IgD-negative memory B cell (primary cell): ENCODE measurements around the gene ARMC12. TPM values are rescaled to one million over a fixed set of nuclear protein-coding genes. Genes with fewer than 3 reads are reported as not detected.

Experiments used
- H3K27ac Mint-ChIP-seq, 3 donors: one replicate each; pipeline ENCODE4 v1.8.0; 2020 to 2022; ENCODE audit warnings: mild to moderate bottlenecking in 3 of 3, mixed read lengths in 3 of 3, moderate library complexity in 1 of 3
- H3K27me3 Mint-ChIP-seq: one replicate; pipeline ENCODE4 v1.8.0; 2021; ENCODE audit warnings: mixed read lengths
- H3K36me3 Mint-ChIP-seq: one replicate; pipeline ENCODE4 v1.8.0; 2020; ENCODE audit warnings: mild to moderate bottlenecking, mixed read lengths
- H3K4me1 Mint-ChIP-seq, 3 donors: one replicate each; pipeline ENCODE4 v1.8.0; 2020 to 2022; ENCODE audit warnings: mixed read lengths in 3 of 3, mild to moderate bottlenecking in 1 of 3
- H3K4me3 Mint-ChIP-seq, 4 donors: one replicate each; pipeline ENCODE4 v1.8.0; 2020 to 2022; ENCODE audit warnings: mild to moderate bottlenecking in 4 of 4, mixed read lengths in 4 of 4, moderate library complexity in 3 of 4
- H3K9me3 Mint-ChIP-seq, 3 donors: one replicate each; pipeline ENCODE4 v1.8.0; 2020 to 2021; ENCODE audit warnings: mixed read lengths in 3 of 3, mild to moderate bottlenecking in 1 of 3
- polyA plus RNA-seq: library from polyadenylated mRNA; unstranded; fragments of 300-500 nt; fragmentation: Illumina TruSeq; gene quantifications from one replicate; pipeline ENCODE4 v1.2.3, GENCODE V29; 2021

The ARMC12 gene
- polyA plus RNA-seq, 1 donor from 2014 or later, result 0.39 TPM

DNA sequence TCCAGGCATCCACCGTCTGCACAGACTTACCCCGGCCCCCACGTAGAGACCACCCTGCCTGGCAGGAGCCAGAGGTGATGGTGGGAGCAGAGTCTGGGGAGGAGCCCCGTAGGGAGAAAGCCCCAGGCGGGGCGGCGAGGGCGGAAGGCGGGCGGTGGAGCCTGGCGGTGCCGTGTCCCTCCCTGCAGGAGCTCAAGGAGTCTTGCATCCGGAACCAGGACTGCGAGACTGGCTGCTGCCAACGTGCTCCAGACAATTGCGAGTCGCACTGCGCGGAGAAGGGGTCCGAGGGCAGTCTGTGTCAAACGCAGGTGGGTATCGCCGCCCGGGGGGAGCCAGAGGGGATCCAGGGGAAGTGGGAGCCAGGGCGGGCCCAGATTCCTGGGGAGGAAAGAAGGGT lies 50.0 kb downstream of the ARMC12 start:
- H3K4me1 Mint-ChIP-seq, result no peaks in the 10 kb centered on the region
- H3K36me3 Mint-ChIP-seq, result no peaks in the 10 kb centered on the region
- no peak overlapping the region for H3K4me3 Mint-ChIP-seq
- H3K27me3 Mint-ChIP-seq, result peaks cover 44% of the 10 kb centered on the region
- H3K9me3 Mint-ChIP-seq, result peaks cover 0 to 3% (median 0%) of the 10 kb centered on the region in 3 donors
- no peak overlapping the region for H3K27ac Mint-ChIP-seq

DNA sequence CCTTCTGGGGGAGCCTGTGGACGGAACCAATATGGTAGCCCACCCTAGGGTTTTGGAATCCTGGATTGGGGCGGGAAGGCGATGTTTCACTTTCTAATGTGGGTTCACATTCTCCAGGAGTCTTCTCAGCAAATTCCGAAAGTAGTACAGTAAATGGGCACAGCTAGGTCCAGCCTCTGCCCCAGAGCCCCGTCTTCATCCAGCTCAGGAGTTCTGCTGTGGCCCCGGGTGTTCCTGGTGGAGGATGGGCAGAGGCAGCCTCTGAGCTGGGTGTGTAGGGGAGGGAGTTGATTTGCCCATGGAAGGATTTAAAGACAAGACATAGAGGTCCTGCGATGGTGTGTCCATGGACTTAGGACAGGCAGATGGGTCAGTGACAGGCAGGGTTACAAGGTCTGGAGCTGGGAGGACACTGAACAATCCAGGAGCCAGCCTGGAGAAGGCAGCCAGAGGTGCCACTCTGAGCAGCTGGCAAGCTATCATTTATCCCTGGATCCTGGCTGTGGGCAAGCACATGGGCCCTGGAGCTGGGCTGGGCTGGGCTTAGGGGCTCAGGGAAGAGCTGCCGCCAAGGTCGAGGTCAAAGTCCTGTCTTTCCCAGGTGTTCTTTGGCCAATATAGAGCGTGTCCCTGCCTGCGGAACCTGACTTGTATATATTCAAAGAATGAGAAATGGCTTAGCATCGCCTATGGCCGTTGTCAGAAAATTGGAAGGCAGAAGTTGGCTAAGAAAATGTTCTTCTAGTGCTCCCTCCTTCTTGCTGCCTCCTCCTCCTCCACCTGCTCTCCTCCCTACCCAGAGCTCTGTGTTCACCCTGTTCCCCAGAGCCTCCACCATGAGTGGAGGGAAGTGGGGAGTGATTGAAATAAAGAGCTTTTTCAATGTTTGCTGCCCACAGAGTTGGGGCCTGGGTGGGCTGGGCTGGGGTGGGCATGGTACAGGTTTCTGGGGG lies 50.7 kb downstream of the ARMC12 start:
- Mint-ChIP-seq H3K36me3 (no peaks in the 10 kb centered on the region), H3K27me3 (peaks cover 44% of the 10 kb centered on the region)

DNA sequence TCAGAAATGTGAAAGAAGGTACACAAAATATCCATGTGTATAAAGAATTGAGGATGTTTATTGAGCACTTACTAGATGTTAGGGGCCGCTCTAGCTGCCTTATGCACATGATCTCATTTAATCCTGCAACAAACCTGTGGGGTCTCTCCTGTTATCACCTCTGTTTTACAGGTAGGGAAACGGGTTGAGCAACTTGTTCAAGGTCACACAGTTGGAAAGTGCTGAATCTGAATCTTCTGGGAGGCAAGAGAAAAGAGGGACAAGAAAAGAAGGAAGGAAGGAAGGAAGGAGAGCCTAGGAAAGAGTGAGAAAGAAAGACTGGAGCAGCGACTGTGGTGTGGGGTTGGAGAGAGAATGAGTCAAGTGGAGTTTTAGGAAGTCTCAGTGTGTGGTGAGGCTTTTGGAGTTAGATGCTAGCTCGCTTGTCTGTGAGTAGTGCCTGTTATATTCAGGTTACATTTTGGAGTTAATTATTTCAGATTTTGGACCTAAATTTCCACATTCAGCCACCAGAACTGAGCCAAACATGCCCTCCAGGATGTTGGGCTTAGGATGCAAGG lies 51.7 kb downstream of the ARMC12 start:
- H3K27me3 Mint-ChIP-seq, result peaks cover 44% of the 10 kb centered on the region
- H3K36me3 Mint-ChIP-seq, result no peaks in the 10 kb centered on the region
- H3K4me3 Mint-ChIP-seq, result no peak overlapping the region
- H3K4me1 Mint-ChIP-seq, result no peaks in the 10 kb centered on the region
- H3K9me3 Mint-ChIP-seq, result peaks cover 0 to 3% (median 0%) of the 10 kb centered on the region in 3 donors
- no peak overlapping the region for H3K27ac Mint-ChIP-seq

More for the DNA sequence above, 50.7 kb downstream of the ARMC12 start:
- no peaks in the 10 kb centered on the region for H3K4me1 Mint-ChIP-seq
- peaks cover 0 to 3% (median 0%) of the 10 kb centered on the region in 3 donors for H3K9me3 Mint-ChIP-seq
- H3K4me3 Mint-ChIP-seq, result no peak overlapping the region
- peak overlapping the region in 1 of 3 donors; percentile 43 for H3K27ac Mint-ChIP-seq

DNA sequence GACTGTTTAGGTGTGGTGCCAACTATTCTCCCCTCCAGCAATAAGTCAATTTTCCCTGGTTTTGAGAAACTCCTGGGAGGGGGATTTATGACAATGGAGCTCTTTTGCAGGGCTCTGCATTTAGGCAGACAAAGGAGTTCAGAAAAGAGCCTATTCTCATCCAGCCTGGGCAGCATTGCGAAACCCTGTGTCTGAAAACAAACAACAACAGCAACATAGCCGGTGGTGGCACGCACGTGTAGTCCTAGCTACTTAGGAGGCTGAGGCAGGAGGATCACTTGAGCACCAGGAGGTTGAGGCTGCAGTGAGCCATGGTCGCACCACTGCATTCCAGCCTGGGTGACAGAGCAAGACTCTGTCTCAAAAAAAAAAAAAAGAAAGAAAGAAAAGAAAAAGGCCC lies 53.9 kb downstream of the ARMC12 start:
- no peaks in the 10 kb centered on the region for H3K4me1 Mint-ChIP-seq
- peaks cover 36% of the 10 kb centered on the region for H3K27me3 Mint-ChIP-seq

DNA sequence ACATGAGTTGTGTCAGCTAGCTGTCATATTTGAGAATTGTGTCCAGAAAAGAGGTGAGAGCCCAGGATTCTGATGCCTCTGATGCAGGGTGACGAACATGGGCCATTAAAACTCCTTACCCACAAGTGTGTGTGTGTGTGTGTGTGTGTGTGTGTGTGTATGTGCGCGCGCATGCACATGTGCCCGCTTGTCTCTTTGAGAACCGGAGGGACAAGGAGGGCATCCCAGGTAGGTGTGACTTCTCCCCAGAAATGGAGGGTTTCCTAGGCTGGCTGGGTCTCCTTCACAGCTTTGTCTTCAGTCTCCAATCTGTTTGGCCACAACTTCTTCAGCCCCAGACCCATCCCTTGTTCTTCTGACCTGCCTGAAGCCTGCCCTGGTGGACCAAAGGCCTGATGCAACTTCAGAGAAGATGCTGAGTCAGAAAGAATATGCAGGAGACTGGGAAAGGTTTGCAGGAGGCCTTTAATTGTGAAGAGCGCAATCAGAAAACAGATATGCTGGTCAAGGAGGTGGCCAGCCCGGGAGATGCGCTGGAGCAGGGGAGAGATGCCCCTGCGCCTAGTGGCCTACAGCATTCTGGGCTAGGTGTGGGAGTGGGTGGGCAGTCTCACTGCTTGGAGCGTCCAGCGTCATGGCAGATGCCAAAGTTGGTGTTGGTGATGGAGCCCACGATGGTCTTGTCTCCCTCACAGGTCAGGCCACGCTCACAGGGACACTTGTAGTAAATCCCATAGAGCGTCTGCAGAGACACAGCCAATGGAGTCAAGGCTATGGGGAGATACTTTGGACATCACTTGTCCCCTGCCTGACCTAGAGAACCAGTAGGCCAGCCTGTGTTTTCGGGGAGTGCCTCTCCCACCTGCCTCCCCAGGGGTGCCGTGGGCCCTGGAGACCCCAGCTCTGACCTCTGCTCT lies 58.0 kb downstream of the ARMC12 start:
- no peak overlapping the region for H3K4me3 Mint-ChIP-seq
- H3K27me3 Mint-ChIP-seq, result peaks cover 17% of the 10 kb centered on the region
- no peaks in the 10 kb centered on the region for H3K4me1 Mint-ChIP-seq
- H3K9me3 Mint-ChIP-seq, result peaks cover 0 to 2% (median 0%) of the 10 kb centered on the region in 3 donors
- no peak overlapping the region for H3K27ac Mint-ChIP-seq
- no peaks in the 10 kb centered on the region for H3K36me3 Mint-ChIP-seq

More for the DNA sequence above, 53.9 kb downstream of the ARMC12 start:
- H3K4me3 Mint-ChIP-seq, result no peak overlapping the region
- no peaks in the 10 kb centered on the region for H3K36me3 Mint-ChIP-seq
- H3K27ac Mint-ChIP-seq, result no peak overlapping the region
- H3K9me3 Mint-ChIP-seq, result peaks cover 0 to 3% (median 0%) of the 10 kb centered on the region in 3 donors

DNA sequence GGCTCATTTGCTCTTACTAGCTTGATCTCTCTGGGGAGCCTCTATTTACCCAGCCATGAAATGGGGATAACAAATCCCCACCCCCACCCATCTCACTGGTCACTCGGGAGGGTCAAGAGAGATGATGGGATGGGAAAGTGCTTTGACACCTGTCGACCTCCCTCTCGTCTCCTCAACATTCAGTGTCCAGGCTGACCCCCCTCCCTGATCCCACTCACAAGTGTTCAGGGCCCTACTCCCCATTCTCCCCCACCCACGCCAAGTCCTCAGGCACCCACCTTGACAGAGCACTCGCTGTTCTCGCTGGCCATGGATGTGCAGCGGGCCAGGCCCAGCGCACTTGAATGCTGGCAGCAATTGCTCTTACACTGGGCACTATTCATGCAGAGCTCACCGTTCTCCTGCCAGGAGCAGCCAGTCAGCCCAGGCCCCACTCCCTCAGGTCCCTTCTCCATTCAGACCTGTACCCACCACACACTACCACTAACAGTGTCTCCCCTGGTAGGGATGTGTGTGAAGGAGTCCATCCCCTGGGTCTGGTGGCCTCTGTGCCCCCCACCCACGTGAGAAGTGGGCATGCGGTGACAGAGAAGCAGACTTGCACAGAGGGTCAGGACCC lies 58.7 kb downstream of the ARMC12 start:
- Mint-ChIP-seq H3K4me3 (peak overlapping the region in 1 of 4 donors; percentile 29), H3K36me3 (no peaks in the 10 kb centered on the region), H3K9me3 (no peaks in the 10 kb centered on the region), H3K27me3 (peaks cover 16% of the 10 kb centered on the region), H3K27ac (no peak overlapping the region), H3K4me1 (no peaks in the 10 kb centered on the region)

DNA sequence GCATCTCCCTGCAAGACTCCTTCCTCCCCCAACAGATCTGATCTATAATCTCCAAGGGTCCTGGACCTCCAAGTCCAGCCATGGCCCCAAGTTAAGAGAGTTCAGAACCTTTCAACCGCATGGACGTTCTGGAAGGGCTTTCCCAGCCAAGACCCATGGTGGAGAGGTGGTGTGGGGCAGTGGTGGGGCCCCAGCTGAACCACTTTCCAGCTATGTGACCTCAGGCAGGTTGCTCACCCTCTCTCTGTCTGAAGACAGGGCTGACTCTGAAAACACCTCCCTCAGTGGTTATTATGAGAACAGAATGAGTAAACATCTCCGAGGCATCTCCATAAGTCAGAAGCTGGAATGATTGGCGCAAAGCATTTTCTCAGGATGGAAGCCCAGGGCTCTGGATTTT lies 59.4 kb downstream of the ARMC12 start:
- no peaks in the 10 kb centered on the region for H3K4me1 Mint-ChIP-seq
- no peak overlapping the region for H3K4me3 Mint-ChIP-seq
- peaks cover 16% of the 10 kb centered on the region for H3K27me3 Mint-ChIP-seq
- no peaks in the 10 kb centered on the region for H3K36me3 Mint-ChIP-seq
- no peak overlapping the region for H3K27ac Mint-ChIP-seq
- no peaks in the 10 kb centered on the region for H3K9me3 Mint-ChIP-seq

DNA sequence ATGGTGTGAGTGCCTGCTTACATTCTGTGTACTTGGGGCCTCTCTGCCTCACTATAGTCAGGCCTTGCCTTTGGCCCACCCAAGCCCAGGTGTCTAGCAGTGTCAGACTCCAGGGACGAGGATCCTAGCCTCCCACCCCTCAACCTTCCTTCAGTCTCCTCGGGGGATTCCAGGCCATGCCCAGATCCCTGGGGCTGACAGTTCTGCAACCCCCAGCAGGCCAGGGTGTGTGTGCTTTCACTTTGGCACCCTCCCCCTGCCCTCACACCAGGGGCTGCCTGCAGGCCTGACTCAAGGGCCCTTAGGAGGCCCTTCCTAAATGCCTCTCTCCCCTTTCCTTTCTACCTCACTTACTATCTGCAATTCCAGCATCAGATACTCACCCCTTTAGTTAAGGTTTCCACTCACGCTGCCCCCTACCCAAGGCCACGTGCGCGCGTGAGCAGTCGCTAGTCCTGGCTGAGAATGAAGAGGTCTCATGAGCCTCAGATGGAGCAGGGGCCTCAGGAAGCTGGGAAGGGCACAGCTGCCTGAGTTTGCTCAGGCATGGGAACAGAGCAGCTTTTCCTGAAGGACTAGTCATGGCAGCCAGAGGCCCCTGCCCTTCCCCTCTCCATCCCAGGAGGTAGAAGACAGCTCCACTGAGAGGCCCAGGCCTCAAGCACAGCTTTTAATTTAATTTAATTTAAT lies 61.1 kb downstream of the ARMC12 start:
- Mint-ChIP-seq H3K4me3 (no peak overlapping the region), H3K27ac (no peak overlapping the region), H3K27me3 (peaks cover 16% of the 10 kb centered on the region), H3K36me3 (no peaks in the 10 kb centered on the region), H3K4me1 (no peaks in the 10 kb centered on the region), H3K9me3 (no peaks in the 10 kb centered on the region)

Other genes with a start within 250 kb of the ARMC12 start
- not detected for gene TEAD3, start 240.0 kb upstream of the ARMC12 start, polyA plus RNA-seq
- not detected for gene TULP1, start 224.1 kb upstream of the ARMC12 start, polyA plus RNA-seq
- gene FKBP5, start 48.1 kb upstream of the ARMC12 start, polyA plus RNA-seq, result 25.1 TPM
- not detected for gene CLPSL2, start 39.6 kb downstream of the ARMC12 start, polyA plus RNA-seq
- gene CLPSL1, start 44.0 kb downstream of the ARMC12 start, polyA plus RNA-seq, result not detected
- not detected for gene CLPS, start 60.3 kb downstream of the ARMC12 start, polyA plus RNA-seq
- not detected for gene LHFPL5, start 68.3 kb downstream of the ARMC12 start, polyA plus RNA-seq
- gene SRPK1, start 184.1 kb downstream of the ARMC12 start, polyA plus RNA-seq, result 36.0 TPM